H1 (cell line): ENCODE measurements around the gene ACAP2. TPM values are rescaled to one million over a fixed set of nuclear protein-coding genes. Genes with fewer than 3 reads are reported as not detected.

Source experiments
- CTCF ChIA-PET: fragments of 300-600 bp; sonication (Branson Sonifier 250); formaldehyde crosslinking; loops from one replicate; lab custom pipeline; 2021; ENCODE audit not compliant: partially characterized antibody; lab: Charles Lee
- POLR2A ChIA-PET: fragments of 300-600 bp; sonication (Branson Sonifier 250); formaldehyde crosslinking; loops from one replicate; lab custom pipeline; 2021; ENCODE audit warnings: inconsistent platforms; ENCODE audit not compliant: partially characterized antibody; lab: Charles Lee
- DNase-seq, 2 experiments: peaks; one replicate each; pipeline versions ENCODE4 v3.0.0 to v3.0.0-alpha.2; 2010 to 2022; ENCODE audit warnings: low spot score in 2 of 2, low read depth in 1 of 2, mixed read lengths in 1 of 2
- FAIRE-seq: peaks from 2 replicates; lab custom pipeline; 2011; peaks lifted over from hg19 to GRCh38; lab: Jason Lieb, UNC
- H2AFZ ChIP-seq: 2 replicates; pipeline ENCODE4 v1.8.1; 2012; ENCODE audit warnings: low read length, inconsistent platforms
- H2AK5ac ChIP-seq: 2 replicates; pipeline ENCODE4 v1.6.1; 2013; ENCODE audit warnings: low read depth, low read length
- H2BK120ac ChIP-seq: replicated peaks from 2 replicates; pipeline ENCODE3; 2013; ENCODE audit warnings: low read depth, low read length, inconsistent platforms
- H2BK12ac ChIP-seq: 2 replicates; pipeline ENCODE4 v1.6.1; 2013; ENCODE audit warnings: low read depth, low read length
- H2BK15ac ChIP-seq: 2 replicates; pipeline ENCODE4 v1.6.1; 2013; ENCODE audit warnings: low read length
- H2BK20ac ChIP-seq: 2 replicates; pipeline ENCODE4 v1.6.1; 2013; ENCODE audit warnings: low read length
- H2BK5ac ChIP-seq: 2 replicates; pipeline ENCODE4 v1.6.1; 2013; ENCODE audit warnings: low read depth, low read length
- H3K14ac ChIP-seq: 2 replicates; pipeline ENCODE4 v1.6.1; 2013; ENCODE audit warnings: inconsistent platforms; ENCODE audit not compliant: insufficient read length
- H3K18ac ChIP-seq: 2 replicates; pipeline ENCODE4 v1.6.1; 2013; ENCODE audit warnings: low read length; ENCODE audit errors: extremely low read depth
- H3K23ac ChIP-seq: 2 replicates; pipeline ENCODE4 v1.6.1; 2013; ENCODE audit warnings: inconsistent platforms; ENCODE audit not compliant: insufficient read length
- H3K23me2 ChIP-seq: 2 replicates; pipeline ENCODE4 v1.6.1; 2013; ENCODE audit warnings: low read depth, low read length
- H3K27ac ChIP-seq: 2 replicates; pipeline ENCODE4 v1.6.1; 2011; ENCODE audit warnings: low read depth, low read length, inconsistent platforms
- H3K27me3 ChIP-seq, 4 experiments: replicated peaks in 1 of 4; 1 replicate in 1 of 4; 2 replicates in 3 of 4; pipeline versions ENCODE4 v1.6.1 to v1.8.1; 2011 to 2013; ENCODE audit warnings: low read length in 3 of 4, mild to moderate bottlenecking in 3 of 4, inconsistent platforms in 2 of 4, mixed read lengths in 2 of 4, moderate library complexity in 1 of 4; ENCODE audit not compliant: control insufficient read depth in 3 of 4, insufficient read depth in 3 of 4; ENCODE audit errors: extremely low read depth in 1 of 4
- H3K36me3 ChIP-seq, 4 experiments: 2 replicates each; pipeline versions ENCODE4 v1.6.1 to v1.8.1; 2011 to 2013; ENCODE audit warnings: mild to moderate bottlenecking in 4 of 4, low read length in 3 of 4, moderate library complexity in 2 of 4, control low read depth in 1 of 4, inconsistent platforms in 1 of 4; ENCODE audit not compliant: insufficient read depth in 4 of 4, control insufficient read depth in 2 of 4
- H3K4ac ChIP-seq: replicated peaks from 2 replicates; pipeline ENCODE3; 2013; ENCODE audit warnings: low read length, low read depth, mixed read lengths, inconsistent platforms; ENCODE audit not compliant: insufficient read length
- H3K4me1 ChIP-seq, 4 experiments: replicated peaks in 1 of 4; 1 replicate in 1 of 4; 2 replicates in 3 of 4; pipeline versions ENCODE4 v1.6.1 to v1.8.1; 2011 to 2013; ENCODE audit warnings: low read length in 3 of 4, inconsistent platforms in 2 of 4, mixed read lengths in 1 of 4; ENCODE audit not compliant: insufficient read depth in 4 of 4, control insufficient read depth in 3 of 4
- H3K4me2 ChIP-seq, 2 experiments: 2 replicates each; pipeline versions ENCODE4 v1.6.1 to v1.8.1; 2011 to 2013; ENCODE audit warnings: low read depth in 2 of 2, low read length in 2 of 2, control low read depth in 1 of 2, inconsistent platforms in 1 of 2, mild to moderate bottlenecking in 1 of 2; ENCODE audit not compliant: insufficient read depth in 1 of 2
- H3K4me3 ChIP-seq, 4 experiments: fragments of 200-600, 300-600 bp in 1 of 4; sonication (generic), shearing (Covaris generic), sonication (Bioruptor Twin) in 1 of 4; 2 replicates each; pipeline versions ENCODE4 v1.5.1 to v1.8.1; 2011 to 2016; ENCODE audit warnings: low read length in 4 of 4, low read depth in 3 of 4, control low read depth in 2 of 4, inconsistent platforms in 2 of 4, mild to moderate bottlenecking in 2 of 4, mixed read lengths in 1 of 4, moderate library complexity in 1 of 4; ENCODE audit not compliant: insufficient read depth in 2 of 4; ENCODE audit errors: extremely low read depth in 1 of 4
- H3K56ac ChIP-seq: replicated peaks from 2 replicates; pipeline ENCODE3; 2013; ENCODE audit warnings: low read depth, mild to moderate bottlenecking, mixed read lengths, low read length, inconsistent platforms; ENCODE audit not compliant: insufficient read length
- H3K79me1 ChIP-seq: 2 replicates; pipeline ENCODE4 v1.6.1; 2013; ENCODE audit warnings: low read depth, low read length, control low read depth
- H3K79me2 ChIP-seq, 2 experiments: 2 replicates each; pipeline versions ENCODE4 v1.6.1 to v1.8.1; 2012 to 2013; ENCODE audit warnings: low read length in 2 of 2, mild to moderate bottlenecking in 2 of 2, inconsistent platforms in 1 of 2; ENCODE audit not compliant: insufficient read depth in 2 of 2, control insufficient read depth in 1 of 2
- H3K9ac ChIP-seq, 4 experiments: replicated peaks in 1 of 4; 1 replicate in 1 of 4; 2 replicates in 3 of 4; pipeline versions ENCODE4 v1.6.1 to v1.8.1; 2011 to 2013; ENCODE audit warnings: low read depth in 3 of 4, low read length in 3 of 4, control low read depth in 2 of 4, mild to moderate bottlenecking in 2 of 4, moderate library complexity in 2 of 4, inconsistent platforms in 1 of 4; ENCODE audit errors: extremely low read depth in 1 of 4
- H3K9me3 ChIP-seq, 2 experiments: 2 replicates each; pipeline versions ENCODE4 v1.6.1 to v1.8.1; 2012 to 2013; ENCODE audit warnings: mild to moderate bottlenecking in 2 of 2, moderate library complexity in 2 of 2, control low read depth in 1 of 2, inconsistent platforms in 1 of 2, low read depth in 1 of 2, low read length in 1 of 2, mixed read lengths in 1 of 2; ENCODE audit not compliant: insufficient read depth in 2 of 2
- H4K20me1 ChIP-seq, 2 experiments: replicated peaks in 1 of 2; 2 replicates each; pipeline versions ENCODE3 to v1.8.1; 2011 to 2013; ENCODE audit warnings: inconsistent platforms in 2 of 2, low read length in 2 of 2, mild to moderate bottlenecking in 1 of 2; ENCODE audit not compliant: insufficient read depth in 2 of 2, control insufficient read depth in 1 of 2
- H4K5ac ChIP-seq: 2 replicates; pipeline ENCODE4 v1.6.1; 2013; ENCODE audit warnings: low read length, low read depth, mixed read lengths, inconsistent platforms; ENCODE audit not compliant: insufficient read length
- H4K8ac ChIP-seq: 2 replicates; pipeline ENCODE4 v1.8.0; 2013; ENCODE audit warnings: mild to moderate bottlenecking, moderate library complexity, low read length, inconsistent platforms; ENCODE audit not compliant: insufficient read depth; ENCODE audit errors: extremely low read depth
- H4K91ac ChIP-seq: replicated peaks from 2 replicates; pipeline ENCODE3; 2013; ENCODE audit warnings: low read length, mixed read lengths, inconsistent platforms; ENCODE audit not compliant: insufficient read length
- ATF2 ChIP-seq: IDR thresholded peaks from 2 replicates; pipeline ENCODE4 v1.6.1; 2012; ENCODE audit warnings: low read length, inconsistent platforms
- CHD1 ChIP-seq: IDR thresholded peaks from 2 replicates; pipeline ENCODE4 v1.6.1; 2012; ENCODE audit warnings: low read depth, low read length, improper control_type of control experiment
- EGR1 ChIP-seq: IDR thresholded peaks from 2 replicates; pipeline ENCODE4 v1.6.1; 2011; ENCODE audit warnings: low read depth, low read length, borderline replicate concordance
- HDAC6 ChIP-seq: IDR thresholded peaks from one replicate; pipeline ENCODE4 v1.7.1; 2012; ENCODE audit warnings: low read depth, mild to moderate bottlenecking, inconsistent platforms, low read length, moderate library complexity
- JUN ChIP-seq: IDR thresholded peaks from 2 replicates; pipeline ENCODE4 v1.6.1; 2011; ENCODE audit warnings: low read depth, mild to moderate bottlenecking, improper control_type of control experiment, low read length
- JUND ChIP-seq: IDR thresholded peaks from 2 replicates; pipeline ENCODE4 v1.6.1; 2011; ENCODE audit warnings: mild to moderate bottlenecking, improper control_type of control experiment, low read length
- MAFK ChIP-seq: IDR thresholded peaks from 2 replicates; pipeline ENCODE4 v1.6.1; 2012; ENCODE audit warnings: low read depth, mild to moderate bottlenecking, improper control_type of control experiment, low read length
- MAX ChIP-seq: IDR thresholded peaks from 2 replicates; pipeline ENCODE4 v1.6.1; 2012; ENCODE audit warnings: inconsistent platforms
- RXRA ChIP-seq: IDR thresholded peaks from 2 replicates; pipeline ENCODE4 v1.6.1; 2011; ENCODE audit warnings: low read depth, mild to moderate bottlenecking, low read length, moderate library complexity; ENCODE audit not compliant: insufficient read depth
- SAP30 ChIP-seq: fragments of 300-600 bp; sonication (generic); IDR thresholded peaks from 2 replicates; pipeline ENCODE4 v1.7.1; 2012; ENCODE audit warnings: low read length, moderate library complexity, mild to moderate bottlenecking, inconsistent platforms; ENCODE audit not compliant: insufficient read depth, insufficient replicate concordance
- TCF12 ChIP-seq: IDR thresholded peaks from 2 replicates; pipeline ENCODE4 v1.6.1; 2011; ENCODE audit warnings: low read depth, mild to moderate bottlenecking, low read length
- WGBS, 2 experiments: shearing (Covaris generic) in 1 of 2; methylation state at CpG; one replicate each; pipeline versions ENCODE4 v1.1.6 to v1.1.7; 2013 to 2015; ENCODE audit warnings: low lambda C conversion rate in 2 of 2, mixed read lengths in 2 of 2, inconsistent platforms in 1 of 2, low coverage in 1 of 2, missing lambda C conversion rate in 1 of 2; ENCODE audit not compliant: insufficient replicate concordance in 2 of 2, insufficient coverage in 1 of 2, insufficient read length in 1 of 2; ENCODE audit errors: extremely low coverage in 1 of 2, missing lambda C conversion rate in 1 of 2; 5-methylcytosine and 5-hydroxymethylcytosine counted together
- polyA plus RNA-seq, 7 experiments: library from polyadenylated mRNA; depleted of rRNA in 3 of 7; stranded (reverse) in 5 of 7; unstranded in 2 of 7; fragments of >200 nt in 5 of 7; fragments of 200-250 nt in 2 of 7; gene quantifications; 1 replicate in 5 of 7; 2 replicates in 1 of 7; 4 replicates in 1 of 7; pipeline versions ENCODE4 v1.2.1 to v1.2.3, GENCODE V29; 2011 to 2013; ENCODE audit warnings: missing spikeins in 2 of 7, mixed read lengths in 2 of 7
- total RNA-seq: library from RNA; stranded (reverse); fragmentation: NEBNext Ultra II Directional; extraction: Animal tissue kit (Norgen Biotek cat#: 25700); gene quantifications from 2 replicates; pipeline ENCODE4 v1.2.1, GENCODE V29; 2021
- TF ChIP-seq, protein P1 (sequence below): IDR thresholded peaks from 2 replicates; pipeline ENCODE4 v1.6.1; 2011; ENCODE audit warnings: low read length, improper control_type of control experiment

Gene ACAP2
- total and polyA plus RNA-seq, 2 of the 8 experiments (the other 6 are each of a cell fraction or from before 2014, with no cell fraction given): 7.7 to 37.3 TPM

DNA sequence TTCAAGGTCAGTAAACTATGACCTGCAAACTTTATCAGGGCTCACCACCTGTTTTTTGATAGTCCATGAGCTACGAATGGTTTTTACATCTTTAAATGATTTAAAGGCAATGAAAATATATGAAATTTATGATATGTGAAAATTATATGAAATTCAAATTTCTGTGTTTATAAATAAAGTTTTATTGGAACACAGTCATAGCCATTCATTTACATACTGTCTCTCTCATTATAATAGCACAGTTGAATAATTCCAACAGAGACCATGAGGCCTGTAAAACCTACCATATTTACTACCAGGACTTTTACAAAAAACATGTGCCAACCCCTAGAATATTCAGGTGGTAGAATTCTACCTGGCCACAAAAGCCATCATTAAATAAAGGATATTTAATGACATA, 107.9 kb downstream of the ACAP2 start:
- Histone ChIP-seq H3K9me3 (no peaks in the 10 kb centered on the region), H3K18ac (no peak overlapping the region), H3K79me1 (no peaks in the 10 kb centered on the region), H3K14ac (no peak overlapping the region), H3K23me2 (no peaks in the 10 kb centered on the region), H4K8ac (no peak overlapping the region), H3K36me3 (peaks cover 0 to 10% (median 0%) of the 10 kb centered on the region in 4 experiments; a peak in 3 of 8 replicates), H2BK5ac (no peak overlapping the region), H4K5ac (no peak overlapping the region), H3K4ac (no peak overlapping the region), H3K27me3 (no peaks in the 10 kb centered on the region), H3K27ac (no peak overlapping the region), H2BK120ac (no peak overlapping the region), H2AK5ac (no peak overlapping the region), H3K4me2 (no peak overlapping the region), H4K20me1 (no peaks in the 10 kb centered on the region), H2BK15ac (no peak overlapping the region), H3K4me1 (no peaks in the 10 kb centered on the region), H3K56ac (no peak overlapping the region), H2BK12ac (no peak overlapping the region), H2BK20ac (no peak overlapping the region), H3K4me3 (no peak overlapping the region), H3K9ac (no peak overlapping the region), H4K91ac (no peak overlapping the region), H3K79me2 (no peaks in the 10 kb centered on the region), H2AFZ (no peak overlapping the region), H3K23ac (no peak overlapping the region)
- WGBS, 2 experiments: 95% methylated on average over 1 of the region's 1 CpG; no CpG with 5 or more reads in 1 of the 2 experiments
- DNase-seq (no peak), FAIRE-seq (no peak)
- POLR2A ChIA-PET: no interaction called here
- CTCF ChIA-PET: interaction anchor here (0.7 kb wide), 1 partner anchor 22 kb away, joined by 3 read pairs; no protein-coding TSS in a partner anchor
- no peak for TF ChIP-seq HDAC6
- TF ChIP-seq, protein P1, sequence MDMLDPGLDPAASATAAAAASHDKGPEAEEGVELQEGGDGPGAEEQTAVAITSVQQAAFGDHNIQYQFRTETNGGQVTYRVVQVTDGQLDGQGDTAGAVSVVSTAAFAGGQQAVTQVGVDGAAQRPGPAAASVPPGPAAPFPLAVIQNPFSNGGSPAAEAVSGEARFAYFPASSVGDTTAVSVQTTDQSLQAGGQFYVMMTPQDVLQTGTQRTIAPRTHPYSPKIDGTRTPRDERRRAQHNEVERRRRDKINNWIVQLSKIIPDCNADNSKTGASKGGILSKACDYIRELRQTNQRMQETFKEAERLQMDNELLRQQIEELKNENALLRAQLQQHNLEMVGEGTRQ: no peak
- TF ChIP-seq TCF12: no peak
- no peak for TF ChIP-seq SAP30
- TF ChIP-seq CHD1: no peak
- TF ChIP-seq MAFK: no peak
- TF ChIP-seq JUND: no peak
- no peak for TF ChIP-seq MAX
- no peak for TF ChIP-seq EGR1
- no peak for TF ChIP-seq ATF2
- TF ChIP-seq JUN: no peak
- no peak for TF ChIP-seq RXRA
